Calu3 (cell line): Measurements from ENCODE around the gene ABCA7. TPM values are rescaled to one million over a fixed set of nuclear protein-coding genes. Genes with fewer than 3 reads are reported as not detected.

ENCODE experiments used
- BruUV-seq: library from RNA; stranded (reverse); fragments of 400-500 nt; replicated peaks from 2 replicates; lab custom pipeline; 2021; lab: Mats Ljungman, UMichigan
- CTCF ChIA-PET: fragments of 300-600 bp; sonication (Branson Sonifier 250); formaldehyde crosslinking; loops from one replicate; lab custom pipeline; 2022; ENCODE audit warnings: antibody characterized with exemption; lab: Charles Lee
- DNase-seq: peaks from one replicate; pipeline ENCODE4 v3.0.0; 2022
- H3K27ac Mint-ChIP-seq: one replicate; pipeline ENCODE4 v1.8.0; 2022; ENCODE audit warnings: mixed read lengths; ENCODE audit not compliant: unreplicated experiment
- H3K27me3 Mint-ChIP-seq: one replicate; pipeline ENCODE4 v1.8.0; 2022; ENCODE audit warnings: mixed read lengths; ENCODE audit not compliant: unreplicated experiment
- H3K36me3 Mint-ChIP-seq: one replicate; pipeline ENCODE4 v1.8.0; 2022; ENCODE audit warnings: mild to moderate bottlenecking, moderate library complexity, mixed read lengths; ENCODE audit not compliant: insufficient read depth, unreplicated experiment
- H3K4me1 Mint-ChIP-seq: one replicate; pipeline ENCODE4 v1.8.0; 2022; ENCODE audit warnings: mild to moderate bottlenecking, low read depth, mixed read lengths; ENCODE audit not compliant: unreplicated experiment
- H3K4me3 Mint-ChIP-seq: one replicate; pipeline ENCODE4 v1.8.0; 2022; ENCODE audit warnings: mild to moderate bottlenecking, low read depth, moderate library complexity, mixed read lengths; ENCODE audit not compliant: unreplicated experiment
- H3K9me3 Mint-ChIP-seq: one replicate; pipeline ENCODE4 v1.8.0; 2022; ENCODE audit warnings: low read depth, mixed read lengths; ENCODE audit not compliant: unreplicated experiment
- intact Hi-C: fragments of 100-400 bp; cut with micrococcal nuclease; formaldehyde crosslinking; loops from one replicate; pipeline ENCODE4 v1.10.0; 2022; ENCODE audit not compliant: unreplicated experiment
- total RNA-seq: library from RNA; stranded (reverse); gene quantifications from 2 replicates; pipeline ENCODE4 v1.2.3, GENCODE V29; 2022
- TF ChIP-seq, protein P1 (sequence below): fragments of 200-600 bp; IDR thresholded peaks from one replicate; pipeline ENCODE4 v1.8.0; 2022; ENCODE audit warnings: antibody characterized with exemption; ENCODE audit not compliant: unreplicated experiment

The ABCA7 gene
- total RNA-seq, 1 experiment from 2014 or later: 22.7 TPM

DNA sequence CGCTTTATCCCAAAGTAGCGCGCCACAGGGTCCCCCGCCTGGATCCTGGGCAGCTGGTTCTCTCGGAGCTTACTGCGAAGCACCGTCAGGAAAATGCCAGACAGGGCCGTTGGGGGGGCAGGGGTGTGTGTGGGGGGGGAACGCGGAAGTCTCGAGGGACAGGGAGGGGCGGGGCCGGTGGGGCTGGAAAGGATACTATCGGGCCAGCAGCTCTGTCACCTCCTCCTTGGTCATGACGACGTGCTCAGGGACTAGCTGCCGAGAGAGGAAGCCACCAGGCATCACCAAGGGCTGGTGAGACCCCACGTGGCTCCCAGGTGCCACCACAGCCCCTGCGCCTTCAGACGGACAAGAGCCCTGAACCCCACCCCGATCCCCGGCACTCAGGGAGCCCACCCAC is 50.0 kb downstream of the ABCA7 start:
- Mint-ChIP-seq H3K9me3 (no peaks in the 10 kb centered on the region), H3K27me3 (no peaks in the 10 kb centered on the region)

DNA sequence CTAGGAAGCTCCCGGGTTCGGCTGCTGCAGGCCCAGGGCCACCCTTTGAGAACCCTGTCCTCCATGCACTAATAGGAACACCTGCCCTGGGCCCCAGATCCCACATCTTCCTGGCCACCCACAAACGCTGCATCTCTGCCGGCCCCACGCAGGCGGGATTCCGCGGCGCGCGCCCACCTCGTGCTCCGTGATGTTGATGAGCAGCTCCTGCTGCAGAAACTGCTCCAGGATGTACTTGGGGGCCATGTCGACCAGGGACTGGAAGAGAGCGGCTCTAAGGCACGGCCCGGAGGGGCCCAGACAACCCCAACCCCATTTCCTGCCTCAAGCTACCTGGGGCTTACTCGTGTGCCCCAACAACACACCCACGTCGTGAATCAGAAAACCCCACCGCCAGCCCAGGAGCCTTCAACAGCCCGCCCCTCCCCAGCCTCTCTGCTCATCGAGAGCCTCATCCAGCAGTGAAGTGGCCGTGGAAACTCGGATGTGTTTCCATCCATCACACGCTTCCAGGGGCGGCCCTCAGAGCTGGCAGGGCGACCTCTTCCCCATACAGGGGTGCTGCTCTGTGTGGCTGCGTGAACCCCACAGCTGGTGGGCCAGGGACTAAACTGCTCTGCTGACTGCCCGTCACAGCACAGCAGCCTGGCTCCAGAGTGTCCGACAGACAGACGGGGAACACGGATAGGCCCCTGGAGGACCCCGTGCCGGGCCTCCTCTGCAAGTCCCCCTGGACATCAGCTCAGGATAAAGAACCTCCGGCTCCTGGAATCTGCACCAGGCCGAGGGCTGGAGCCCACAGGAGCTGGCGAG is 51.0 kb downstream of the ABCA7 start:
- Mint-ChIP-seq H3K27me3 (no peaks in the 10 kb centered on the region), H3K27ac (no peak overlapping the region), H3K9me3 (no peaks in the 10 kb centered on the region), H3K4me1 (no peaks in the 10 kb centered on the region), H3K4me3 (no peak overlapping the region), H3K36me3 (peaks cover 65% of the 10 kb centered on the region)
- intact Hi-C loops: no loop called here
- no peak for DNase-seq
- CTCF ChIA-PET: interaction anchor here (0.7 kb wide), 1 partner anchor 11 kb away, joined by 4 read pairs; no protein-coding TSS in a partner anchor
- TF ChIP-seq, protein P1, sequence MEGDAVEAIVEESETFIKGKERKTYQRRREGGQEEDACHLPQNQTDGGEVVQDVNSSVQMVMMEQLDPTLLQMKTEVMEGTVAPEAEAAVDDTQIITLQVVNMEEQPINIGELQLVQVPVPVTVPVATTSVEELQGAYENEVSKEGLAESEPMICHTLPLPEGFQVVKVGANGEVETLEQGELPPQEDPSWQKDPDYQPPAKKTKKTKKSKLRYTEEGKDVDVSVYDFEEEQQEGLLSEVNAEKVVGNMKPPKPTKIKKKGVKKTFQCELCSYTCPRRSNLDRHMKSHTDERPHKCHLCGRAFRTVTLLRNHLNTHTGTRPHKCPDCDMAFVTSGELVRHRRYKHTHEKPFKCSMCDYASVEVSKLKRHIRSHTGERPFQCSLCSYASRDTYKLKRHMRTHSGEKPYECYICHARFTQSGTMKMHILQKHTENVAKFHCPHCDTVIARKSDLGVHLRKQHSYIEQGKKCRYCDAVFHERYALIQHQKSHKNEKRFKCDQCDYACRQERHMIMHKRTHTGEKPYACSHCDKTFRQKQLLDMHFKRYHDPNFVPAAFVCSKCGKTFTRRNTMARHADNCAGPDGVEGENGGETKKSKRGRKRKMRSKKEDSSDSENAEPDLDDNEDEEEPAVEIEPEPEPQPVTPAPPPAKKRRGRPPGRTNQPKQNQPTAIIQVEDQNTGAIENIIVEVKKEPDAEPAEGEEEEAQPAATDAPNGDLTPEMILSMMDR: no peak
- BruUV-seq: no TSS peak

More for the DNA sequence above, 50.0 kb downstream of the ABCA7 start:
- TF ChIP-seq, protein P1: no peak
- no TSS peak for BruUV-seq
- intact Hi-C loops: no loop called here
- H3K4me3 Mint-ChIP-seq: no peak overlapping the region
- H3K4me1 Mint-ChIP-seq: no peaks in the 10 kb centered on the region
- no peak for DNase-seq
- H3K27ac Mint-ChIP-seq: no peak overlapping the region
- CTCF ChIA-PET: no interaction called here
- H3K36me3 Mint-ChIP-seq: peaks cover 62% of the 10 kb centered on the region

DNA sequence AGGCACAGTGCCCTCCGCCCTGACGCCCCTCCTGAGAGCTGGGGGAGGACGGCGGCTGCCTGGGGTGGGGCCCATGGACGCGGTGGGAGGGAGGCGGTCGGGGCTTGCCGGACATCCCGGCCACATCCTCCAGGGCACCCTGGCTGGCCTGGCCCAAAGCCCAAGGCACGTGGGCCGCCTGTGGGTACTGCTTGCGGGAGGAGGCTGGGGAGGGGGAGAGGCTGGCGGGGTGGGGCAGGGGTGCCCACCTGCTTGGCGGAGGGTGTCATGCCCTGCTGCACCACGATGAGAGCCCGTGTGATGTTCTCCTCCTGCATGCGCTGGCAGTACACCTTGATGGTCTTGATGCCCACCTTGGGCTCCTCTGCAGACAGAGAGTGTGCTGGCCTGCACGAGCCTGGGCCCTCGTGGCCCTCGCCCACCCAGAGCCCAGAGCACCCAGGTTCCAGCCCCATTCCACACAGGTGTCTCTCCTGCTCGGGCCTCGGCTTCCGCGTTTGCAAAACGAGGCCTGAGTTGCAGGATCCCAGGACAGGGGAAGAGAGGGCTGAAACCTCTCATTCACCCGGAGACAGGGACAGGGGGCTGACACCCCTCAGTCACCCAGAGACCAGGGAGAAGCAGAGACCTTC is 51.8 kb downstream of the ABCA7 start:
- H3K4me3 Mint-ChIP-seq: no peak overlapping the region
- intact Hi-C loops: no loop called here
- BruUV-seq: no TSS peak
- H3K36me3 Mint-ChIP-seq: peaks cover 62% of the 10 kb centered on the region
- H3K27me3 Mint-ChIP-seq: no peaks in the 10 kb centered on the region
- H3K4me1 Mint-ChIP-seq: no peaks in the 10 kb centered on the region
- H3K9me3 Mint-ChIP-seq: no peaks in the 10 kb centered on the region
- no peak overlapping the region for H3K27ac Mint-ChIP-seq
- no peak for DNase-seq
- TF ChIP-seq, protein P1: no peak
- CTCF ChIA-PET: no interaction called here

DNA sequence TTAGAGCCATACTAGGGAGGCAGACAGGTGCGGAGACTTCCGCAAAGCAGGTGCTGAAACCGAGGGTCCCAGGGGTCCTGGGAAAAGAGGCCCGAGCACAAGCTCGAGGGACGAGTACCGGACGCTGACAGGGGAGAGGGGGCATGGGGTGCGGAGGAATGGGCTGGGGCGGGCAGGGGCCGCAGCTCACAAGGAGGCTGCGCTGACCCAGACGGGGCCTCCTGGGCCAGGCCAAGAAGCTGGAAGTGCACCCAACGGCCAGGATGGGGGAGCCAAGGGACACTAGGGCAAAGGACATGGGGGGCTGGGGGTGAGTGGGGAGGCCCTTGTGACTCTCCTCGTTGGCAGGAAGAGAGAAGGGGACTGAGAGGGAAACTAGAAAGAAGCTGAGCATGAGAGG is 53.4 kb downstream of the ABCA7 start:
- Mint-ChIP-seq H3K9me3 (no peaks in the 10 kb centered on the region), H3K27me3 (no peaks in the 10 kb centered on the region), H3K4me3 (peak overlapping the region; percentile 93), H3K27ac (no peak overlapping the region), H3K4me1 (peaks cover 10% of the 10 kb centered on the region), H3K36me3 (peaks cover 55% of the 10 kb centered on the region)
- DNase-seq: no peak
- BruUV-seq: no TSS peak
- TF ChIP-seq, protein P1: no peak
- CTCF ChIA-PET: no interaction called here
- intact Hi-C loops: no loop called here
